Activated CD4-positive, CD25-positive, alpha-beta regulatory T cell (primary cell): ENCODE measurements around the gene DMAP1.

Experiments
- DNase-seq, 4 experiments: peaks; one replicate each; lab custom pipeline; 2025; lab: John Stamatoyannopoulos, UW

DMAP1 gene

GRCh38 chr1:44254392-44254910, 41.2 kb downstream of the DMAP1 start:
- no peak for DNase-seq

DNA sequence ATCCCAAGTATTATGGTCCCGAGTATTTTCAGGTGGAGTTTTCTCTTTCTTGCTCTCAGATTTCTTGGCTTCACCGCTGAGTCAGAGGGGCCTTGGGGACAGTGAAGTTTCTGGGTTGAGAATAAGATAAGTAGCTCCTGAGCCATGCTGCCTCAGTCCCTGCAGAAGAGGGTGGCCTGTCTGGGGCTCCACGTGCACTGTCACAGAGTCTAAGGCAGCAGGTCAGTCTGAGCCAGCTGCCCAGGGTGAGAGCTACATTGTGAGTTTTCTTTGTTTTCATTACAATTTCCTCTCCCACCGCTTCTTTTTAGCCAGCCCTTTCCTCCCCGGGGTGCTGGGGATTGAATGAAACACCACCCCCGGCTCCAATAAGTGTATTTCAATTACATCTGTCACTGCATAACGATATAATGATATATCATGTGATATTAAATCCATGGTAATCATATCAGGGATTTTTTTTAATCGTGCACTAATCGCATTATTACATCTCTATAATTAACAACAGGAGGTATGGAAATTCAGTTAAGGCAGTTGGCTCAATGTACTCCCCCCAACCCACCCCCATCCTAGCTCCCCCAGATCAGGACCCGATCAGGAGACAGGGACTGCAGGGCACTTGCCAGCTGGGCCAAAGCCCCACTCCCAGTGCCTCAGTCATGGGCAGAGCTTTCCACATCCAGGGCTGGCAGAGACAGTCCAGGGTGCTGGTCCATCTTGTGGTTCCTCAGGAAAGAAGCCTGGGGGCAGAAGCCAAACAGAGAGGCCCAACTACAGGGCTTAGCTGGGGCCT, 43.7 kb downstream of the DMAP1 start:
- no peak for DNase-seq

DNA sequence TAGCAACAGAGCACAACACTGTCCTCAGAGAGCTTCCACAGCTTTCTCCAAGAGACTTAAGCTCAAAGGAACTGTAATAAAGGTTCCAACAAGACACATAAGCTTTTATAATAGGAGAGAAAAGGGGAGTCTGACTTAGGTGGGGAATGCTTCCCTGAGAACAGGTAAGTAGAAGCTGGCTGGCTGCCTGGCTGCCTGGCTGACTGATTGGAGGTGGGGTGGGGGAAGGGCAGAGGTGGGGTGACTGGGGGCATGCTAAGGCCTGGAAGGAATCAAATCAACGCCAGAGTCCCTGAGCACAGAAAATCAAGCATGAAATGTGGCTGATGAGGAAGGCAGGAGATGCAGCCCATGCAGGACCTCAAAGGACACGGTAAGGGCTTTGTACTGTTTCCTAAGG, 45.8 kb downstream of the DMAP1 start:
- no peak for DNase-seq

DNA sequence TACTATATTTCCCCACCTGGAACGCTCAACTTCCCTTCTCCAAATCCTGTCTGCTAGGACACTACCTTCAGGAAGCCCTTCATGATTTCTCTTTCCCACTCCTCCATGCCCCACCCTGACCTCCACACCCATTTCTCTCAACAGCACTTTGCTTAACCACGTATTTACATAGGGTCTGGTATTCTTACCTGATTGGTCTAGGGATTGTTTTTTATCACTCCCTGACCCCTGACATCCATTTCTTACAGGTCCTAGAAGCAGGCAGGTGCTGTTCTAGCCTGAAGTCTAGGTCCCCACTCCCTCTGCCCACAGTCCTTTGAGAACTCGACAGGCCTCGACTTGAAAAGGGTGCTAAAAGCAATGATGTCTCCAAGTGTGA, 47.5 kb downstream of the DMAP1 start:
- no peak for DNase-seq

GRCh38 chr1:44261171-44261817, 48.0 kb downstream of the DMAP1 start:
- DNase-seq, result no peak

GRCh38 chr1:44261962-44262361, 48.7 kb downstream of the DMAP1 start:
- DNase-seq, result no peak

GRCh38 chr1:44262414-44262813, 49.1 kb downstream of the DMAP1 start:
- no peak for DNase-seq

DNA sequence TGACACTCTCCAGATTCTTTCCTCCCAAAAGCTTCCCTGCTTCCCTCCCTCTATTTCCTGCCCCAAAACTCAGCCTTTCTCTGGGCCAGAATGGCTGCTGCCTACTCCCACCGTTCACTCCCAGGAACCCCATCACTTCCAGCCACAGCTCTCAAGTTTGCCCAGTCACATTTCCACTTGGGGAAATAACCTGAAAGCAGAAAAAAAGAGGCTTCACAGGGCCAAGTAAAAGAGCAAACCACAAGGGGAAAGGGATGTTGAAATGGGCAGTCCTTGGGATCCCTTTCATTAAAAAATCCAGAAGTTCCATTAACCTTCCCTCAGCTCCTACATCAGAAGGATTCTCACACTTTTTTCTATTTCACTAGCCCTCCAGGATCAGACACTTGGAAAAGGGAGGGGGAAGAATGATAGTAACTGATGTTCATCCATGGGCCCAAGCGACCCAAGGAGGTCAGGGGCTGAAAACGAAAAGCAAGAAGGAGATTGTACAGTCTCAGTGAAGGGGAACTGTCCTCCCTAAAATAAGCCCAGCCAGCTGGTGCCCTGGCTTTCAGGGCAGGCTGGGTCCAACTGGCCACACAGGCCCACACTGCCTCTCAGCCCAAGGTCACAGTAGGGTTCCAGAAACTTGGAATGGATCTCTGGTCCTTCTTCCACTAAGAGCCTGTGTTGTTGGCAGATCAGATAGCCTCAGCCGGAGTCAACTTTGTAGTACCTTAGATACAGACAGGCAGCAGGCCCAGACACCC, 49.7 kb downstream of the DMAP1 start:
- DNase-seq, result no peak

DNA sequence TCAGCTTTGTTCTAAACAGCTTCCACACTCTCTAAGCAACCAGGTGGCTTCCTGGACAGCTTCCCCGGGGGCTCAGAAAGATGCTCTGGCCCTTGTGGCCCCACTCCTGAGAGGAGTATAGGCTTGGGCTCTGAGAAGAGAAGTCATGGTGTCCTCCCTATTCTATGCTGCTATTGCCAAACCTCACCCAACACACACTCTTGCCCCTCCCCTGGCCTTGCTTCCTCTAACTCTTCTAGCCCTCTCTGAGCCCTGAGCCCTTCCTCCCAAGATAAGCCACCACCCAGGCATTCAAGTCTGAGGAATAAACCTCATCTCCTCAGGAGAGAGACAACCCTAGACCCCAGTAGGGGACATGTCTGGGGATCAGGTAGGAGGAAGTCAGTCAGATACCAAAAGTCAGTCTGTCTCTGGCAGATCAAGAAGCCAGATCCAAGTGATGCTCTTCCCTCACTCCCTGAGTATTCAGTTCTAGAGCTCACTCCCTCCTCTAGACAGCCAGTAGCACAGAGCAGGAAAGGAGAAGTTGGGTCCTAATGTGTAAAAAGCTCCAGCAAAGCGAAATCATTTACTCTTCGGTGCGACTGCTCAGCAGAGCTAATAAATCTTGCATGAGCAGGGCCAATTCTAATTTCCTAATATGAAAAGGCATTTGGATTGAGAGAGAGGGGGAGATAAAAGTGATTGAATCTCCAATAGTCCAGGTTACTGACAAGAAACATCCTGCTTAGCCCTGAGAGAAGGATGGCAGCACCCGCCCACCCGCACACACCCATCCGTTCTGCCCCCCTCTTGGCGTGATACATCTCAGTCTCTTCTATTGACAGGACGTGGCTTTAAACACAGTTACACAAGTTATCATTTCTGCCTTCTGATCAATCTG, 50.5 kb downstream of the DMAP1 start:
- no peak for DNase-seq

- DNase-seq, result no peak
These were observed 51.1 kb downstream of the DMAP1 start for GRCh38 chr1:44264451-44264771.

- no peak for DNase-seq
These were observed 52.5 kb downstream of the DMAP1 start for GRCh38 chr1:44265656-44266358.

DNA sequence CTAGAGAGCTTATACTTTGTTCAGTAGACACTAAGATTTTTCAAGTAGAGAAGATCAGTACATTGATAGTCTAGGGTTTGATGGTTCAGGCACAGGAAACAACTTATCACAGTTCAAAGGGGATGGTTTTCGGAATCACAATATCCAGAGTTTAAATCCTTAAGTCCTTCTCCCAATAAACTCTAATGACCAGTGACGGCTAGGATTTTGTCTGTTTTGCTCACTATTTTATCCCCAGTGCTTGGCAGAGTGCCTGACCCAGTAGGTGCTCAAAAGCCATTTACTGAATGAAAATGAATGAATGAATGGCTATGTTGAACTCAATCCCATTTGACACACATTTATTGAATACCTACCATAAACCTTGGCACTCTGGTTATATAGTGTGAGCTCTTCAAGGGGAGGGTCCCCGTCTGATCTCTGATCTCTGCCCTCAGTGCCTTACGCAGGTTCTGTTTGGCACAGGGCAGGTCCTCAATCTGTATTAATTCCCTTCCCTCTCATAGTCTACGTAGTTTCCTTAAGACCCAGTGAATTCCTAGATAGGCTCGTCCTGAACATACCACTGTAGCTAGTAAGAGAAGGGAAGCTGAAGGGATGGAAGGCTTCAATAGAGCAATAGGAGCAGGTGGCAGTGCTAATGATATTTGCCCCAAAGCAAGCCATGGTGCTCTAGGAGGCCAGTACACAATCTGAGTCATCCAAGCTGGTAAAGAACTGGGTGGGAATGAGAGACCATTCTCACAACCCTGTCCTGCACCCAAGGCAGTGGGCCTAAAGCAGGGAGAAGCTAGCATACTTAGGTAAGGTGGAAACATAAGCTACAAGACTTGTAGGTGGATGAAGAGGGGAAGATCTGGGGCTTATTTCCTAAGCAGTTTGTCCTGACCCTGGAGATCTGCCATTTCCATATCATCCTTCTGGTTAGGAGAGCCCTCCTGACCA, 53.4 kb downstream of the DMAP1 start:
- DNase-seq, result no peak

DNA sequence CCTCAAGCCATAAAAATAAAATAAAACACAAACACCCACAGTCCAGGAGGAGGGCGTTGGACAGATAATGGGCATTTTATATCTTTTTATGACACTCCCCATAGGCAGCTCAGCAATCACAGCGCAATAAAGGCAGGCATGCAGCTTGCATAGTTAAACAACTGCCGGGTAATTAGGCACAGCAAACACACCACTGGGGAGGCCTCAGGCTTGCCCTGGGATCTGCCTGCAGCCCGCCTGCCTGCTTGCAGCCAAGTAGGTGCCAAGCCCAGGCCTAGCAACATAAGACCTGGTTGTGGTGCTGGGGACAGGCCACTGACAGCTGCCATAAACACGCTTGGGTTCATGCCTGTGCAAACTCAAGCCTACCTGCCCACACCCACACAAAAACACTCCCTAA, 54.2 kb downstream of the DMAP1 start:
- DNase-seq, result no peak

GRCh38 chr1:44268054-44268453, 54.8 kb downstream of the DMAP1 start:
- no peak for DNase-seq
